SU-DHL-6 (cell line): ENCODE data around the gene LRRC4C.

ENCODE experiments used
- H2AFZ ChIP-seq: fragments of 200-600 bp; sonication (generic); 2 replicates; pipeline ENCODE4 v1.6.1; 2014; ENCODE audit warnings: low read depth, mild to moderate bottlenecking, moderate library complexity, mixed read lengths, antibody characterized with exemption, low read length; ENCODE audit not compliant: severe bottlenecking
- H3F3A ChIP-seq: fragments of 200-600 bp; shearing (Covaris generic); 2 replicates; pipeline ENCODE4 v1.6.0; 2016; ENCODE audit warnings: antibody characterized with exemption, mild to moderate bottlenecking; ENCODE audit not compliant: insufficient read depth
- H3K27ac ChIP-seq: fragments of 200-600 bp; sonication (generic); 2 replicates; pipeline ENCODE4 v1.5.1; 2016; ENCODE audit warnings: low read depth, mild to moderate bottlenecking, low read length, moderate library complexity, mixed read lengths
- H3K27me3 ChIP-seq: fragments of 200-600 bp; sonication (generic), shearing (Covaris generic); 2 replicates; pipeline ENCODE4 v1.6.0; 2014; ENCODE audit warnings: mild to moderate bottlenecking, low read length
- H3K36me3 ChIP-seq: fragments of 200-600 bp; sonication (generic); 2 replicates; pipeline ENCODE4 v1.6.1; 2014; ENCODE audit warnings: mild to moderate bottlenecking, low read length, mixed read lengths
- H3K4me2 ChIP-seq: fragments of 300-600, 200-600 bp; shearing (Covaris generic), sonication (generic); 2 replicates; pipeline ENCODE4 v1.6.0; 2014; ENCODE audit warnings: low read length, low read depth, mild to moderate bottlenecking; ENCODE audit not compliant: poor library complexity, severe bottlenecking
- H3K4me3 ChIP-seq: fragments of 200-600 bp; sonication (generic); 2 replicates; pipeline ENCODE4 v1.5.1; 2014; ENCODE audit warnings: antibody characterized with exemption, low read length, mild to moderate bottlenecking, mixed read lengths; ENCODE audit not compliant: insufficient read depth, poor library complexity, severe bottlenecking
- H3K79me2 ChIP-seq: fragments of 200-600 bp; sonication (generic); 2 replicates; pipeline ENCODE4 v1.6.1; 2014; ENCODE audit warnings: mild to moderate bottlenecking, low read length, moderate library complexity; ENCODE audit not compliant: insufficient read depth
- H3K9ac ChIP-seq: fragments of 200-600 bp; sonication (generic); 2 replicates; pipeline ENCODE4 v1.7.0; 2014; ENCODE audit warnings: mild to moderate bottlenecking, low read length
- H3K9me2 ChIP-seq: fragments of 200-600 bp; sonication (generic); replicated peaks from 2 replicates; pipeline ENCODE4 v1.6.1; 2014; ENCODE audit warnings: low read length; ENCODE audit not compliant: insufficient read depth
- H3K9me3 ChIP-seq: fragments of 200-600 bp; sonication (generic); 2 replicates; pipeline ENCODE4 v1.6.1; 2014; ENCODE audit warnings: low read length, mixed read lengths; ENCODE audit not compliant: insufficient read depth
- H4K20me1 ChIP-seq: fragments of 200-600 bp; sonication (generic); 2 replicates; pipeline ENCODE4 v1.6.1; 2014; ENCODE audit warnings: low read depth, mild to moderate bottlenecking, antibody characterized with exemption, low read length, moderate library complexity, mixed read lengths
- CTCF ChIP-seq: fragments of 200-600 bp; sonication (generic); IDR thresholded peaks from one replicate; pipeline ENCODE4 v1.5.1; 2017; ENCODE audit warnings: antibody characterized with exemption, mild to moderate bottlenecking, low read length, moderate library complexity; ENCODE audit not compliant: insufficient read depth, poor library complexity, severe bottlenecking
- EZH2phosphoT487 ChIP-seq: fragments of 200-600 bp; sonication (generic), shearing (Covaris generic); conservative IDR thresholded peaks from 2 replicates; pipeline ENCODE4 v1.6.1; 2018; ENCODE audit warnings: mild to moderate bottlenecking, antibody characterized with exemption, low read length, moderate library complexity, mixed read lengths

Gene LRRC4C

DNA sequence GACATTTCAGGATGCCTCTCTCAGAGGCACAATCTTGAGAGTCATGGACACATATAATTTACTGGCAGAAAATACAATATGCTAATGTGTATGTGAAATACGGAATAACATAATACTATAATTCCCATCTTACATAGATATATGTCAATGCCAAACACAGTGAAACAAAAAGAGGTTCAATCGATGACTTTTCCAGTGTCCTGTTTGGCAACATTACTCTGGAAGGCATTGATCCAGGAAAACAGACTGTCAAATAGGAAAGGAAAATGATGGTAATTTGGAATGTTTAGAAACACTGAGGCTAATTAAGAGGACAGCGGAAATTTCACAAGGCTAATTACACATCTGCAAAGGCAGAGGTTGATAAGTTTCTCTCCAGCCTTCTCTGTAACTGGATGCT is 942.3 kb downstream of the LRRC4C start:
- no peaks in the 10 kb centered on the region for H3K9me3 ChIP-seq
- H3K27me3 ChIP-seq, result no peaks in the 10 kb centered on the region
- H3K9ac ChIP-seq, result no peak overlapping the region
- H2AFZ ChIP-seq, result no peak overlapping the region
- H3K4me3 ChIP-seq, result no peak overlapping the region
- H4K20me1 ChIP-seq, result no peaks in the 10 kb centered on the region
- no peaks in the 10 kb centered on the region for H3K9me2 ChIP-seq
- no peaks in the 10 kb centered on the region for H3K79me2 ChIP-seq
- H3K4me2 ChIP-seq, result no peak overlapping the region
- H3K27ac ChIP-seq, result no peak overlapping the region
- H3K36me3 ChIP-seq, result no peaks in the 10 kb centered on the region
- TF ChIP-seq EZH2phosphoT487 (no peak), CTCF (no peak)
- no peaks in the 10 kb centered on the region for H3F3A ChIP-seq

DNA sequence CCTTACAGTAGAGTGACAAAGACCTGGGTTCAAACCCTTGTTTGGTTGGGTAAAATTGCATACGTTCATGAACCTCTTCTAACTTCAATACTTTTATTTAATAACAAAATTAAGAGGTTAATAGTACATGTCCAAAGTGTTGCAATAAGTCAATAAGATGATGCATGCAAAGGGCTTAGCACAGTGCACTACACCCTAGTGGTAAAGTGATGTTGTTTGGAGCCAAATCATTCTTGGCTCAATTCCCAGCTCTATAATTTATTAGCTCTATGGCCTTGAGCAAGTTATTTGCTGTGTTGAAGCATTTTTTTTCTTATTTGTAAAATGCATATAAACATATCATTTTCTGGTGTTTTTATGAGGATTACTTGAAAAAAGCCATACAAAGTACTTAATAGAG is 945.3 kb downstream of the LRRC4C start:
- TF ChIP-seq EZH2phosphoT487 (no peak), CTCF (no peak)
- no peaks in the 10 kb centered on the region for H3K79me2 ChIP-seq
- H3F3A ChIP-seq, result no peaks in the 10 kb centered on the region
- no peak overlapping the region for H3K9ac ChIP-seq
- no peak overlapping the region for H3K4me2 ChIP-seq
- H3K9me3 ChIP-seq, result no peaks in the 10 kb centered on the region
- H3K27ac ChIP-seq, result no peak overlapping the region
- H3K4me3 ChIP-seq, result no peak overlapping the region
- H2AFZ ChIP-seq, result no peak overlapping the region
- no peaks in the 10 kb centered on the region for H4K20me1 ChIP-seq
- H3K9me2 ChIP-seq, result no peaks in the 10 kb centered on the region
- H3K27me3 ChIP-seq, result no peaks in the 10 kb centered on the region
- H3K36me3 ChIP-seq, result no peaks in the 10 kb centered on the region

GRCh38 chr11:40513281-40513680 is 946.2 kb downstream of the LRRC4C start:
- no peak overlapping the region for H3K27ac ChIP-seq
- H3K4me2 ChIP-seq, result no peak overlapping the region
- H3K9ac ChIP-seq, result no peak overlapping the region
- H3K27me3 ChIP-seq, result no peaks in the 10 kb centered on the region
- H4K20me1 ChIP-seq, result no peaks in the 10 kb centered on the region
- TF ChIP-seq EZH2phosphoT487 (no peak), CTCF (no peak)
- H3K9me2 ChIP-seq, result no peaks in the 10 kb centered on the region
- H3K4me3 ChIP-seq, result no peak overlapping the region
- no peak overlapping the region for H2AFZ ChIP-seq
- H3K9me3 ChIP-seq, result no peaks in the 10 kb centered on the region
- no peaks in the 10 kb centered on the region for H3K36me3 ChIP-seq
- no peaks in the 10 kb centered on the region for H3F3A ChIP-seq
- no peaks in the 10 kb centered on the region for H3K79me2 ChIP-seq

DNA sequence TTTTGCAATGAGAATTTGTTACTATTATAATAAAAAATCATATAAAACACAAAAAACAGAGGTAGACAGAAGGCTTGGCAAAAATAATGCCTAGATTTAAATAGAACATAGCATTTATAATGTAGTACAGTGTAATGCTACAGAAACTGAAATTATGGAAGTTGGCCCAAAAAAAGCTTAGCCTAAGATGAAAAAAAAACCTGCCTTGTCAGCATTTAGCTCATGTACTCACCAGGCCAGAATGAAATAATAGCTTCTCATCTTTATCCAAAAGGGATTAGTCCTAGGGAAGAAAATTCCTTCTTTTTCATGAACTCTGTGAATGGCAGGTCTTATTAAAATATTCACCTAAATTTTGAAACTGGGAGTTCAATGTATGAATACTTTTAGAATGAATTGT is 951.1 kb downstream of the LRRC4C start:
- no peaks in the 10 kb centered on the region for H4K20me1 ChIP-seq
- H3K9me2 ChIP-seq, result no peaks in the 10 kb centered on the region
- no peak overlapping the region for H3K9ac ChIP-seq
- no peak overlapping the region for H3K27ac ChIP-seq
- H3K36me3 ChIP-seq, result no peaks in the 10 kb centered on the region
- no peaks in the 10 kb centered on the region for H3K9me3 ChIP-seq
- no peaks in the 10 kb centered on the region for H3K27me3 ChIP-seq
- H3K4me3 ChIP-seq, result no peak overlapping the region
- TF ChIP-seq CTCF (no peak), EZH2phosphoT487 (no peak)
- H3F3A ChIP-seq, result no peaks in the 10 kb centered on the region
- H3K79me2 ChIP-seq, result no peaks in the 10 kb centered on the region
- no peak overlapping the region for H3K4me2 ChIP-seq
- no peak overlapping the region for H2AFZ ChIP-seq
